Measurements from ENCODE around the gene GADD45GIP1. TPM values are rescaled to one million over a fixed set of nuclear protein-coding genes. Genes with fewer than 3 reads are reported as not detected.

Gene GADD45GIP1
- total RNA-seq, 1 donor from 2014 or later: 27.1 TPM

DNA sequence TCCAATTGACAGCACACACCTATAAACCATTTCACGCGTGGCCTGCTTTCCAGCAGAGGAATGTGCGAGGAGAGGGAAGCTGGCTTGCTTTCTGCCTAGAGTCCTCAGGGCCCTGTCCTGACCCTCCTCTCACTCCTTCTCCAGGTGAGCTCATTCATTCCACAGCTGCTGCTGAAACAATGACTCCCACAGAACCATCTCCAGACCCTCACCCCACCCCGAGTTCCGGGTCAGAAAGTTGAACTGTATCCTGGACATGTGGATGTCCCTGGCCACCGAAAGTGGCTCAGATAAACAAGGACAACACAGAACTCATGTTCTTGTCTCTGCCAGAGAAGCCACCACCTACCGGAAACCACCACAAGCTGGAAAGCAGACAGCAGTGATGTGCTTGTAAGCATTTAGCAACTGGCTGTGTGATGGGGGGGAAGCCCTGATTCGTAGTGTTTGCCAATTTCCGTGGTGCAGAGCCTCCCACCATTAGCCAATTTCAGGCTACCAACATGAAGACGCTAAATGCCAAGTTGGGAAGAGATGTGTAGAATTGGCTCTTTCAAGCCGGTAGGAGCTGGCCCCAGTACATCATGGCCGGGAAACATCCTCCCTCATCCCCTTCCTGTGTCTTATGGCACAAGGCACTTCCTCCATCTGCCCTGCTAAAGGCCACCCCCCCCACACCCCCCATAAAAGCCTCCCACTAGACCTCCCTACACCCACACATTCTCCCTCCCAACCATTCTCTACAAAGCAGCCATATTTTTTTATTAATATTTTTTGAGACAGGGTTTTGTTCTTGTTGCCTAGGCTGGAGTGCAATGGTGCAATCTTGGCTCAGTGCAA, 43.0 kb downstream of the GADD45GIP1 start:
- Histone ChIP-seq H3K27me3 (ENCODE audit: control insufficient read depth, insufficient read depth, low read length) (no peaks in the 10 kb centered on the region), H3K36me3 (ENCODE audit: control insufficient read depth, insufficient read depth, low read length) (no peaks in the 10 kb centered on the region), H3K4me3 (ENCODE audit: low read depth, low read length) (no peak overlapping the region)
- TF ChIP-seq, protein P1, sequence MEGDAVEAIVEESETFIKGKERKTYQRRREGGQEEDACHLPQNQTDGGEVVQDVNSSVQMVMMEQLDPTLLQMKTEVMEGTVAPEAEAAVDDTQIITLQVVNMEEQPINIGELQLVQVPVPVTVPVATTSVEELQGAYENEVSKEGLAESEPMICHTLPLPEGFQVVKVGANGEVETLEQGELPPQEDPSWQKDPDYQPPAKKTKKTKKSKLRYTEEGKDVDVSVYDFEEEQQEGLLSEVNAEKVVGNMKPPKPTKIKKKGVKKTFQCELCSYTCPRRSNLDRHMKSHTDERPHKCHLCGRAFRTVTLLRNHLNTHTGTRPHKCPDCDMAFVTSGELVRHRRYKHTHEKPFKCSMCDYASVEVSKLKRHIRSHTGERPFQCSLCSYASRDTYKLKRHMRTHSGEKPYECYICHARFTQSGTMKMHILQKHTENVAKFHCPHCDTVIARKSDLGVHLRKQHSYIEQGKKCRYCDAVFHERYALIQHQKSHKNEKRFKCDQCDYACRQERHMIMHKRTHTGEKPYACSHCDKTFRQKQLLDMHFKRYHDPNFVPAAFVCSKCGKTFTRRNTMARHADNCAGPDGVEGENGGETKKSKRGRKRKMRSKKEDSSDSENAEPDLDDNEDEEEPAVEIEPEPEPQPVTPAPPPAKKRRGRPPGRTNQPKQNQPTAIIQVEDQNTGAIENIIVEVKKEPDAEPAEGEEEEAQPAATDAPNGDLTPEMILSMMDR (IDR thresholded peaks at IDR 0.05; ENCODE audit: insufficient read depth, low read length, severe bottlenecking): no peak
- DNase-seq (ENCODE audit: low read depth): no peak
- FAIRE-seq: no peak

DNA sequence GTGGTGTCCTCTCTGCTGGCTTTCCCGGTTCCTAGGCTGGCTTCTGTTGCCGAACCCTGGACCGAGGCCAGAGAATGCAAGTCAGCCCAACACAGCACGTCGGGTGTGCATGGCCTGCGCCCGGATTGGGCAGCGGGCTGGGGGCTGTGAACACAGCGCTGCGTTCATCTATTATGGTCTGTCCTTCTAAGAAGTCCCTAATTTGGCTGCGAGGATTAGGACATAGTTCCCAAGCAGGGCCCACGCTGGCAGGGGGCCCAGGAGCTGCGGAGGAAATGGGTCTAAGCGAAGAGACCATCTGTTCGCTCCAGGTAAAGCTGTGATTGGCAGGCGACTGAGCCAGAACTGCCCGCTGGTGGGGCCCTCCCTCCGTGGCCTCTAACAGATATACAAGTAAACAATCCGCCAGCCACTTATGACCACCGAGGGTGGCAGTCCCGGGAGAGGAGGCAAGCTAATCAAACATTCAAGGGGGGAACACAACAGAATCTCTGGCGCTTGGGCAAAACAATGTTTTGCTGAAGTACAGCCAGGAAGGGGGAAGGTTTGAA, 43.9 kb downstream of the GADD45GIP1 start:
- Histone ChIP-seq H3K27me3 (ENCODE audit: control insufficient read depth, insufficient read depth, low read length) (no peaks in the 10 kb centered on the region), H3K4me3 (ENCODE audit: low read depth, low read length) (no peak overlapping the region), H3K36me3 (ENCODE audit: control insufficient read depth, insufficient read depth, low read length) (no peaks in the 10 kb centered on the region)
- TF ChIP-seq, protein P1 (IDR thresholded peaks at IDR 0.05; ENCODE audit: insufficient read depth, low read length, severe bottlenecking): no peak
- DNase-seq (ENCODE audit: low read depth) (no peak), FAIRE-seq (no peak)

DNA sequence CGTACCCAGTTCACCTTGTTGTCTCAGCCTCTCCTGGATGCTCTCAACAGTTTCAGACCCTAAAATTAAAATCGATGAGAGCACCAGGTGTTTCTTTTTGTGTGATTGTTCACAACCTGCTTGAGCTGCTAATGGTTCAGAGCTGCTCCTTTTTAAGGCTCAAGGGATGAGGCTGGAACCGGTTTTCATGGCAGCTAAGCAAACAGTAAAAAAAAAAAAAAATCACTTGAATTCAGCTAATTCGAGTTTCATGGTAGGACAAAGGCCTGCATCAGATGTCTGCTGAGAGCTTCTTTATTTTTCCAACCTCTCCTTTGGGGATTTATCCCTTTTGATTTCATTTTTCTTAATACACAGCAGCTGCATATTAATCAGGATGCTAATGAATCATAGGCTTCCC, 44.5 kb downstream of the GADD45GIP1 start:
- TF ChIP-seq, protein P1 (IDR thresholded peaks at IDR 0.05; ENCODE audit: insufficient read depth, low read length, severe bottlenecking): no peak
- Histone ChIP-seq H3K27me3 (ENCODE audit: control insufficient read depth, insufficient read depth, low read length) (no peaks in the 10 kb centered on the region), H3K36me3 (ENCODE audit: control insufficient read depth, insufficient read depth, low read length) (no peaks in the 10 kb centered on the region), H3K4me3 (ENCODE audit: low read depth, low read length) (no peak overlapping the region)
- FAIRE-seq (no peak), DNase-seq (ENCODE audit: low read depth) (no peak)

DNA sequence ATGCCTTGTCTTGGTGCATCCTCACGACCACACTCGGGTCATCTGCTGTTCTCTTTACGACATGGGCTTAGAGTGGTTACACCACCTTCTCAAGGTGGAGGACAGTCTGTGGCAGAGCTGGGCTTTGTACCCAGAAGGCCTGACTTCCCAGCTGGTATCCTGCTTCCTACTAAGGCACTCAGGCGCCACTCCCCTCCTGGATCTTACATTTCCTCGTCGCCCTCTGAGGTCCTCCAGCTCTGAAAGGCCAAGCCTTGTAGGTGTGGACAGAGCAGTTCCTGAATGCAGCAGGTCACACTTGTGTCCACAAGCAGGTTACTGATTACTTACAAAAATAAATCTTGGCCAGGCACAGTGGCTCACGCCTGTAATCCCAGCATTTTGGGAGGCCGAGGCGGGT, 49.9 kb downstream of the GADD45GIP1 start:
- Histone ChIP-seq H3K27me3 (ENCODE audit: control insufficient read depth, insufficient read depth, low read length) (no peaks in the 10 kb centered on the region), H3K4me3 (ENCODE audit: low read depth, low read length) (no peak overlapping the region), H3K36me3 (ENCODE audit: control insufficient read depth, insufficient read depth, low read length) (no peaks in the 10 kb centered on the region)
- DNase-seq (ENCODE audit: low read depth) (no peak), FAIRE-seq (no peak)
- TF ChIP-seq, protein P1 (IDR thresholded peaks at IDR 0.05; ENCODE audit: insufficient read depth, low read length, severe bottlenecking): no peak

Other genes with a start within 250 kb of the GADD45GIP1 start
- gene TNPO2, start 233.3 kb downstream of the GADD45GIP1 start, total RNA-seq: 16.8 and 28.0 TPM in 2 replicates
- 177 and 201 TPM in 2 replicates for gene TRIR, start 222.5 kb downstream of the GADD45GIP1 start, total RNA-seq
- gene GET3, start 219.7 kb downstream of the GADD45GIP1 start, total RNA-seq: 104 and 107 TPM in 2 replicates
- not detected in 2 replicates for gene BEST2, start 205.4 kb downstream of the GADD45GIP1 start, total RNA-seq
- gene HOOK2, start 181.7 kb downstream of the GADD45GIP1 start, total RNA-seq: 52.5 and 58.7 TPM in 2 replicates
- gene JUNB, start 165.7 kb downstream of the GADD45GIP1 start, total RNA-seq: 158 and 179 TPM in 2 replicates
- 148 and 157 TPM in 2 replicates for gene PRDX2, start 155.4 kb downstream of the GADD45GIP1 start, total RNA-seq
- gene THSD8, start 155.2 kb downstream of the GADD45GIP1 start, total RNA-seq: not detected in 2 replicates
- gene RNASEH2A, start 150.6 kb downstream of the GADD45GIP1 start, total RNA-seq: 11.1 and 12.9 TPM in 2 replicates
- gene RTBDN, start 122.6 kb downstream of the GADD45GIP1 start, total RNA-seq: not detected in 2 replicates
- gene MAST1, start 118.7 kb downstream of the GADD45GIP1 start, total RNA-seq: 0.26 and 0.38 TPM in 2 replicates
- 27.9 and 35.2 TPM in 2 replicates for gene DNASE2, start 75.8 kb downstream of the GADD45GIP1 start, total RNA-seq
- not detected in 2 replicates for gene KLF1, start 70.0 kb downstream of the GADD45GIP1 start, total RNA-seq
- 17.9 and 38.2 TPM in 2 replicates for gene GCDH, start 66.1 kb downstream of the GADD45GIP1 start, total RNA-seq
- not detected in 2 replicates for gene SYCE2, start 37.9 kb downstream of the GADD45GIP1 start, total RNA-seq
- gene FARSA, start 23.5 kb downstream of the GADD45GIP1 start, total RNA-seq: 53.6 and 55.5 TPM in 2 replicates
- 1,002 and 1,570 TPM in 2 replicates for gene CALR, start 18.6 kb downstream of the GADD45GIP1 start, total RNA-seq
- gene RAD23A, start 11.4 kb downstream of the GADD45GIP1 start, total RNA-seq: 91.1 and 120 TPM in 2 replicates
- gene DAND5, start 12.4 kb upstream of the GADD45GIP1 start, total RNA-seq: not detected in 2 replicates
- 5.4 and 5.8 TPM in 2 replicates for gene NFIX, start 38.3 kb upstream of the GADD45GIP1 start, total RNA-seq
- 0.51 and 1.3 TPM in 2 replicates for gene LYL1, start 145.6 kb upstream of the GADD45GIP1 start, total RNA-seq
- gene TRMT1, start 159.5 kb upstream of the GADD45GIP1 start, total RNA-seq: 28.0 and 40.5 TPM in 2 replicates
- gene NACC1, start 161.0 kb upstream of the GADD45GIP1 start, total RNA-seq: 20.3 and 46.6 TPM in 2 replicates
- gene STX10, start 193.2 kb upstream of the GADD45GIP1 start, total RNA-seq: 68.4 and 75.3 TPM in 2 replicates
- 32.1 and 35.2 TPM in 2 replicates for gene IER2, start 193.2 kb upstream of the GADD45GIP1 start, total RNA-seq

Data from bronchial epithelial cell (primary cell).